NCI-H1436 treated with DMSO at 0.1 percent for 48 hours (cell line): ENCODE results near the gene ATAD1.
"Not testable (repeated sequence)": the region's sequence is repeated elsewhere in the genome, so short reads cannot be mapped to it uniquely, and the experiment has no call there.

Source experiments
- DNase-seq: peaks from one replicate; lab custom pipeline; 2025; lab: John Stamatoyannopoulos, UW

Gene ATAD1

DNA sequence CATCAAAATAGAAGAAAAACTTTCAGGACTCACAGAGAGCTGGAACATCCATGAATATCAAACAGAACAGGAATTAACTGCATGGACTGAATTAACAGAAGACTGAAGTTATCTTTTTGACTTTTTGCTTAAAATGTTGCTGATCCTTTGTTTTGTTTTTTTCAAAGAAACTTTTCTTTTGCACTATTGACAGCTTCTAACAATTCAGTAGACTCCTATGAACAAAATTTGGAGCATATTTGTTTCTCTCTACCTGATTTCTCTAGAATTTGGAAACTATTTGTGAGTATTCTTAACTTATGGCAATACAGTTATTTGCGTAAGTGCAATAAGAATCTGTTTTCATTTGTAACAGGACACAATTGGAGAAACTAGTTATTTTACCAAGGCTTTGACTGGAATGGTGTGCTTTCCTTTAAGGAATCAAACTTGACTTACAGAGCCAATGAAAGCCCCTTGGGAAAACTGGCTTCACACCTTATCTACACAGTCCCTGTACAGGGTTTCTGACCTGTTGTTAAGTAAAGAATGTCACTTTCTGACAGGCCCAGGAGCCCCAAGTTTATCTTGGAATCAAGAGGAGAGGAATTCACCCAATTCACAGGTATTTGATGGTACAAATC lies 16.1 kb downstream of the ATAD1 start:
- DNase-seq = not testable (repeated sequence)

DNA sequence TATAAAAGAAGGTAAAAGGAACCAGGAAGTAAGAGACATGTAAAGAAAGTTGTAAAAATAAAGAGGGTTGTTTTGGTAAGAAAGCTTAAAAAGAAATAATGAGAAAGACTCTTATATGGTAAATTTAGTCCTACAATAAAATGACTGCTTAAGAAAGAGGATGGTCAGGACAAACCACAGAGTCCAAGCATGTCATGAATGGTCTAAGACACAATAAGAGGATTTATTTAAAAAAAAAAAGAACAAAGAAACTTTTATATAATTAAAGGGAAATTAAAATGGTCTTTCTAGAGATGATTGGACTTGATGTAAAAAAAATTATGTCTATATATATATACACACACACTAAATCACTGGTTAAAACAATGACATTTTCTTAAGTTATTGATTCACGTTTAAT lies 18.2 kb downstream of the ATAD1 start:
- DNase-seq = no peak

GRCh38 chr10:87798082-87798481 lies 19.9 kb downstream of the ATAD1 start:
- no peak for DNase-seq

DNA sequence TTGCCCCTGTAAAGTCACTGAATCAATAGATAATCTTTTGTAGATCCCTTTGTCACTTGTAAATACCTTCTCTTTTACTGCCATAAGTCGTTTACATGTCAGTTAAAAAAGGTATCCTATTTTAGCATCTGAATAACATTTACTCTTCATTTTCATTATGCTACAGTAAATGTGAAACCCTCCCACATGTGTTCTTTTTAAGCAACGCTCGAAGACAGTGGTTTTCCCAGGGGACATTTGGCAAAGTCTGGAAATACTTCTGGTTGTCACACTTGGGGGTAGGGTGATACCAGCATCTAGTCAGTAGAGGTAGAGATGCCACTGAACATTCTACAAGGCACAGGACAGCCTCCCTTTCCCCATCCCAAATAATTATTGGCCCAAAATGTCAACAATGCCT lies 23.7 kb downstream of the ATAD1 start:
- no peak for DNase-seq

GRCh38 chr10:87790185-87790584 lies 27.8 kb downstream of the ATAD1 start:
- no peak for DNase-seq

DNA sequence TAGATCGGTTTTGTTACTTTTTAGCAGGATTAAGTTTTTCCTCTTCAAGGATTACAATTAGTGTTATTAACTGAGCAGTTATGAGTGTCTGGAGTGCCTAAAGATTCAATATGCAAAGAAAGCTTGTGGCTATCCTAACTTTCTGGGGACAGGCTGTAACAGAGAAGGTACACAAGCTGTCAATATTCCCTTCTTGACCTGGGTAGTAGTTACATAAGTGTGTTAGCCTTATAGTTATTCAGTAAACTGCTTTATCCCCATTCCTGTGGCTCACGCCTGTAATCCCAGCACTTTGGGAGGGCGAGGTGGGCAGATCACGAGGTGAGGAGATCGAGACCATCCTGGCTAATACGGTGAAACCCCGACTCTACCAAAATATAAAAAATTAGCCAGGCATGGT lies 31.6 kb downstream of the ATAD1 start:
- no peak for DNase-seq

- DNase-seq = no peak
Measured at GRCh38 chr10:87782721-87783120, 35.3 kb downstream of the ATAD1 start.

DNA sequence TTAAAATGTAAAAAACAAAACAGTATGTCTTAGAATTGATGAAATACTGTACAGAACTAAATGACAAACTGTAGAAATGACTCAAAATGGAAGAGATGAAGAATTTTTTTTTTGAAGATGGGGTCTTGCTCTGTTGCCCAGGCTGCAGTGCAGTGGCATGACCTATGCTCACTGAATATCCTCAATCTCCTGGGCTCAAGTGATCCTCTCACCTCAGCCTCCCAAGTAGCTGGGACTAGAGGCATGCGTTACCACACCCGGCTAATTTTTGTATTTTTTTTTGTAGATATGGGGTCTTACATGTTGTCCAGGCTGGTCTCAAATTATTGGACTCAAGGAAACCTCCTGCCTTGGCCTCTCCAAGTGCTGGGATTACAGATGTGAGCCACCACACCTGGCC lies 36.5 kb downstream of the ATAD1 start:
- no peak for DNase-seq

DNA sequence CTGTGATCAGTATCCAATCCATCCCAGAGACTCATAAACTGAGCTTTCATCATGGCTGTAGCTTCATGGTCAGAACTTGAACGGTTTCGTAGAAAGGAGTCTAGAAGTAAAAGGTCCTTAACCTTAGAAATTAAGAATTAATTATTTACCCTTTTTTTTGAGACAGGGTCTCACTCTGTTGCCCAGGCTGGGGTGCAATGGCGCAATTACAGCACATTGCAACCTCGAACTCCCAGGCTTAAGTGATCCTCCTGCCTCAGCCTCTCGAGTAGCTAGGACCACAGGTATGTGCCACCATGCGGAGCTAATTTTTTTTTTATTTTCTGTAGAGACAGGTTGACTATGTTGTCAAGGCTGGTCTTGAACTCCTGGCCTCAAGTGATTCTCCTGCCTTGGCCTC lies 41.7 kb downstream of the ATAD1 start:
- DNase-seq = no peak

- DNase-seq = no peak
Measured at GRCh38 chr10:87775766-87776165, 42.3 kb downstream of the ATAD1 start.

- DNase-seq = no peak
Measured at GRCh38 chr10:87771871-87772500, 46.0 kb downstream of the ATAD1 start.

GRCh38 chr10:87767253-87767652 lies 50.8 kb downstream of the ATAD1 start:
- no peak for DNase-seq

DNA sequence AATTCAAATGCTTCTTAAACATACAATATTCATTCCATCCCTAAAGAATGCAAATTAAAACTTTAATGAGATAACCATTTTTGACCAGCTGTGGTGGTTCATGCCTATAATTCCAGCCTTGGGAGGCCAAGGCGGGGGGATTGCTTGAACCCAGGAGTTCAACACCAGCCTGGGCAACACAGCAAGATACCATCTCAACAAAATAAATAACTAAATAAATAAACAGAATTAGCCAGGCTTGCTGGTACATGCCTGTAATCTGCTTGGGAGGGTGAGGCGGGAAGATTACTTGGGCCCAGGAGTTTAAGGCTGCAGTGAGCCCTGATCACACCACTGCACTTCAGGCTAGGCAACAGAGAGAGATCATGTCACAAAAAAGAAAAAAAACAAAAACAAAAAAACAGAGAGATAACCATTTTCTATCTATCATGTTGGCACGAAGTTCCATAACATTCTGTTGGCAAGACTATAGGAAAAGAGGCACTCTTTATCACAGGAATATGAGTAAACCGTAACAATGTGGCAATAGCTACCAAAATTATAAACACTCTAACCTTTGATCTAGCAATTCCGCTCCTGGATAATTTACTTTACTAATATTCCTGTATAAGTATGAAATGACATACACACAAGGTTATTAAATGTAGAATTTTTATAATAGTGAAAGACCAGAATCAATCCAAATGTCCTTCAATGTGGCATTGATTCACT lies 52.2 kb downstream of the ATAD1 start:
- no peak for DNase-seq

DNA sequence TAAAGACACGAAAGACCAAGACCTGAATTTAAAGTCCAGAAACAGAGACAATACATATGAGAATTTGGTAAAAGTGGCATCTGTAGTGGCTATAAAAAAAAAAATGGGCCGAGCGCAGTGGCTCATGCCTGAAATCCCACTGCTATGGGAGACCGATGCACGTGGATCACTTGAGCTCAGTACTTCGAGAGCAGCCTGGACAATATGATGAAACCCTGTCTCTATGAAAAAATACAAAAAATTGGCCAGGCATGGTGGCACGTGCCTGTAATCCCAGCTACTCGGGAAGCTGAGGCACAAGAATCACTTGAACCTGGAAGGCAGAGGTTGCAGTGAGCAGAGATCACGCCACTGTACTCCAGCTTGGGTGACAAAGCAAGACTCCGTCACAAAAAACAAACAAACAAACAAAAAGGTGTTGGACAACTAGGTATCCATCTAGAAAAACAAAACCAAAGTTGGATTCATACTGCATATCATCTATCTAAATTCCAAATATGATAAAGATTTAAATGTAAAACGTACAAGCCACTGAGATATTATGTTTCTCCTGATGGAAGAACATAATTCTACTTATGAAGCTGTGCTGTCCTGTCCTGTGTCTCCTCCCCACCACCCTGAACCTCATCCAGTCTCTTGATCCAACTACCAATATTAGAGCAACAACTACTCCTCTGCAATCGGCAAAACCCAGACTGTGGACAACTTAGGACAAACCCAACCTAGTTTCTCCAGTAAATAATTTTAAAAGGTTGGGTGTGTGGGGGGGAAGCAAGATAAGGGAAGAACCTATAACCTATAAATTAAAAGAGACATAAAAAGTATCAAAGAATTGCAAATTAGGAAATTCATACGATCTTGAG lies 53.7 kb downstream of the ATAD1 start:
- DNase-seq = no peak

GRCh38 chr10:87763086-87763861 lies 54.8 kb downstream of the ATAD1 start:
- no peak for DNase-seq

GRCh38 chr10:87761892-87762291 lies 56.1 kb downstream of the ATAD1 start:
- DNase-seq = no peak

DNA sequence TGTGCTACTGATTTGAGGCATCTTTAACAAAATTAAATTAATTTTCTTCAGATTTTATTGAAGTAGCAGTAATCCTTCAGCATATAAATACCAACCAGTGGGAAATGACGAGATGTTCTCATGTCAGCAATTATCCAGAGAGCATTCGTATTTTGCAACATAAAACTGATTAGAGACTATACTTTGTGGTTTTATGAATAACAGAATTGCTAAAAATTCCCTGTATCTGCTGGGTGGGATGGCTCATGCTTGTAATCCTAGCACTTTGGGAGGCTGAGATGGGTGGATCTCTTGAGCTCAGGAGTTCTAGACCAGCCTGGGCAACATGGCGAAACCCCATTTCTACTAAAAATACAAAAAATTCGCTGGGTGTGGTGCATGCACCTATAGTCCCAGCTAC lies 56.9 kb downstream of the ATAD1 start:
- DNase-seq = no peak

- no peak for DNase-seq
Measured at GRCh38 chr10:87760195-87760905, 57.7 kb downstream of the ATAD1 start.

- DNase-seq = no peak
Measured at GRCh38 chr10:87759551-87759950, 58.5 kb downstream of the ATAD1 start.

GRCh38 chr10:87757685-87758084 lies 60.3 kb downstream of the ATAD1 start:
- no peak for DNase-seq
